Omental fat pad (tissue), 4 donors: ENCODE results near the gene HOXA7. TPM values are rescaled to one million over a fixed set of nuclear protein-coding genes. Genes with fewer than 3 reads are reported as not detected.

Source experiments
- ATAC-seq: fragments of 150-250 bp; one replicate; pipeline ENCODE4 v1.9.1; 2016; ENCODE audit warnings: mild to moderate bottlenecking, moderate library complexity; ENCODE audit not compliant: low FRiP score
- DNase-seq: peaks from one replicate; pipeline ENCODE4 v3.0.0-alpha.2; 2019; ENCODE audit warnings: low spot score
- CTCF ChIP-seq, 3 donors: fragments of 450-650 bp; IDR thresholded peaks; one replicate each; pipeline ENCODE4 v1.5.1; 2016 to 2017; ENCODE audit warnings: antibody characterized with exemption in 3 of 3, mild to moderate bottlenecking in 3 of 3, moderate library complexity in 2 of 3
- total RNA-seq, 4 donors: library from RNA; depleted of rRNA; stranded (reverse); fragments of >200 nt; gene quantifications; one replicate each; pipeline ENCODE4 v1.1.0, GENCODE V29; 2016

HOXA7 gene
- total RNA-seq, 4 donors from 2014 or later, result 4.6 to 6.1 (median 5.3) TPM

GRCh38 chr7:27130540-27131389 lies 25.7 kb downstream of the HOXA7 start, which contains the start of gene HOXA4:
Gene HOXA4, minus strand, starts transcription at chr7:27130757. Its CDS starts 24 bp downstream, at chr7:27130733.
- no peak for TF ChIP-seq CTCF (IDR thresholded peaks at IDR 0.05)
- DNase-seq (peak; percentile 87), ATAC-seq (peak; percentile 90)

- no peak for TF ChIP-seq CTCF (IDR thresholded peaks at IDR 0.05)
- DNase-seq (peak; percentile 22), ATAC-seq (peak; percentile 24)
These were observed 26.5 kb downstream of the HOXA7 start for GRCh38 chr7:27129729-27130539.

- ATAC-seq (no peak), DNase-seq (peak; percentile 22)
- TF ChIP-seq CTCF (IDR thresholded peaks at IDR 0.05), result no peak
These were observed 27.4 kb downstream of the HOXA7 start for GRCh38 chr7:27128776-27129728.

- TF ChIP-seq CTCF (IDR thresholded peaks at IDR 0.05), result no peak
- ATAC-seq (no peak), DNase-seq (no peak)
These were observed 28.4 kb downstream of the HOXA7 start for GRCh38 chr7:27128034-27128433.

GRCh38 chr7:27126596-27127327 lies 29.7 kb downstream of the HOXA7 start:
- DNase-seq (no peak), ATAC-seq (no peak)
- TF ChIP-seq CTCF (IDR thresholded peaks at IDR 0.05), result no peak

- no peak for DNase-seq
- ATAC-seq, result no peak
- no peak for TF ChIP-seq CTCF (IDR thresholded peaks at IDR 0.05)
These were observed 30.5 kb downstream of the HOXA7 start for GRCh38 chr7:27125986-27126394.
